Stimulated activated naive CD8-positive, alpha-beta T cell treated with anti-CD3 and anti-CD28 coated beads, Interleukin-15, amount 100 ng/mL, for 72 hours (primary cell): ENCODE results near the gene TWNK.
A peak's percentile ranks its signal among the peaks of the same experiment; 100 is the strongest.

Experiments
- ATAC-seq: fragments of 150-1000 bp; cut with Tn5 transposase; 2 replicates; pipeline ENCODE4 v1.10.0; 2021; ENCODE audit warnings: mild to moderate bottlenecking, moderate library complexity
- DNase-seq, 2 donors: peaks; one replicate each; pipeline ENCODE4 v3.0.0; 2021 to 2022
- H3K27ac Mint-ChIP-seq, 2 donors: one replicate each; pipeline ENCODE4 v1.8.0; 2022; ENCODE audit warnings: mild to moderate bottlenecking in 2 of 2, mixed read lengths in 2 of 2, moderate library complexity in 2 of 2
- H3K27me3 Mint-ChIP-seq: one replicate; pipeline ENCODE4 v1.8.0; 2022; ENCODE audit warnings: mixed read lengths
- H3K4me1 Mint-ChIP-seq: one replicate; pipeline ENCODE4 v1.8.0; 2022; ENCODE audit warnings: mild to moderate bottlenecking, mixed read lengths
- H3K4me3 Mint-ChIP-seq, 2 donors: one replicate each; pipeline ENCODE4 v1.8.0; 2022; ENCODE audit warnings: mild to moderate bottlenecking in 2 of 2, mixed read lengths in 2 of 2, moderate library complexity in 1 of 2
- H3K9me3 Mint-ChIP-seq, 2 donors: one replicate each; pipeline ENCODE4 v1.8.0; 2022; ENCODE audit warnings: mixed read lengths in 2 of 2

TWNK gene

DNA sequence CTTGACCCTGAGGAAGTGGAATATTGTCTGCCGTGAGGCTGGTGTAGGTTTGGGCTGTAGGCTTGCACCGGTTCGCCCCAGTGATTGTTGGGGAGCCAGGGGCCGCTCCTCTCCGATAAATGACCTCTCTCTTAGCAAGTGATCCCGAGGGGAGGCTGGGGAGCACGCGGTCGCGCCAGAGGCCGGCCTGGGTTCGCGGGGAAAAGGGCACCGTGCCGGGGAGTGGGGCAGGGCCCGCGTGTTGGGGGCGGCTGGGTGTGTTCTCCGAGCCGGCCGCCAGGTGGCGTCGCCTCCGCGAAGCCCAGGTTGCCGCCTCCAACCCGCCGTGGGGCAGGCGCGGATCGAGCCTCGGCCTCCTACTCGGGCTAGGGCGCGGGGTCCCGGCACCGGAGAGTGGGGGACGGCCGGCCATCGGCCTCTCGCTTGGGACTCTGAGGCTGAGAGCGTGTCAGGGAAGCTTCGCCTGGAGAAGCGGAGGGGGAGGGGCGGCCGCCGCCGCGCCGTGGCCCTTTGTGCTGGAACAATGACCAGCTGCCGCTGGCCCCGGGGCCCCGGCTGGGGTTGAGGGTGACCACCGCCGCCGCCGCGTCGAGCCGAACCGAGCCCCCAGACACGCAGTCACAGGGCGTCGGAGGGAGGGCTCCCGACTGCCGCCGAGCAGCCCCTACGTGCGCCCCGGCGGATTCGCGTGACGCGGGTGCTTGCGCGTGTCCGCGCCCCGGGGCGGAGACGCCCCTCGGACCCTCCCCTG, 11.8 kb downstream of the TWNK start:
- Mint-ChIP-seq H3K9me3 (no peaks in the 10 kb centered on the region), H3K27me3 (no peaks in the 10 kb centered on the region), H3K4me1 (peaks cover 37% of the 10 kb centered on the region), H3K27ac (peak overlapping the region in 1 of 2 donors; percentile 86), H3K4me3 (peak overlapping the region; percentile 78 to 92)
- peak; percentile 73 for ATAC-seq
- peak; percentile 82 to 83 for DNase-seq

DNA sequence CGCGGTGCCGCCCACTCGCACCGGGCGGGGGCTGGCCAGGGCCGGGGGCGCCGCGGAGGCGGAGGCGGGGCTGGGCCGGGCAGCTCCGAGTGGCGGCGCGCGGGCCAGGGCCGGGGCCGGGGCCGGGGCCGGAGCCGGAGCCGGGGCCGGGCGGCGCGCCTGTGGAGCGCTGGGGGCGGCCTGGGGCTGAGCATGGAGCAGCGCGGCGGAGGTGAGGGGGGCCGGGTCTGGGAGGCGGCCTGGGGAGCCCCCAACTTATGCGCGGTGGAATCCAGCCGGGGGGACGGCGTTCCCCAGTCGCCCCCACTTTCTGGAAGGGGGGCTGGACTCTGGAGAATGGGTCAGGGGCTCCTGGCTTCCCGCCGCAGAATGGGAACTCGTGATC, 12.4 kb downstream of the TWNK start, which contains the start of gene LZTS2:
Gene LZTS2, plus strand, starts transcription at position 67 of the 385 bp plus-strand sequence. CDS start 2,731 bp downstream, outside the sequence.
- Mint-ChIP-seq H3K27me3 (no peaks in the 10 kb centered on the region), H3K4me3 (peak within 1 kb of the TSS; percentile 78 to 92), H3K27ac (peak within 1 kb of the TSS; percentile 4 to 86), H3K4me1 (peaks cover 37% of the 10 kb centered on the region), H3K9me3 (no peaks in the 10 kb centered on the region)
- DNase-seq = no peak
- peak; percentile 7 for ATAC-seq

DNA sequence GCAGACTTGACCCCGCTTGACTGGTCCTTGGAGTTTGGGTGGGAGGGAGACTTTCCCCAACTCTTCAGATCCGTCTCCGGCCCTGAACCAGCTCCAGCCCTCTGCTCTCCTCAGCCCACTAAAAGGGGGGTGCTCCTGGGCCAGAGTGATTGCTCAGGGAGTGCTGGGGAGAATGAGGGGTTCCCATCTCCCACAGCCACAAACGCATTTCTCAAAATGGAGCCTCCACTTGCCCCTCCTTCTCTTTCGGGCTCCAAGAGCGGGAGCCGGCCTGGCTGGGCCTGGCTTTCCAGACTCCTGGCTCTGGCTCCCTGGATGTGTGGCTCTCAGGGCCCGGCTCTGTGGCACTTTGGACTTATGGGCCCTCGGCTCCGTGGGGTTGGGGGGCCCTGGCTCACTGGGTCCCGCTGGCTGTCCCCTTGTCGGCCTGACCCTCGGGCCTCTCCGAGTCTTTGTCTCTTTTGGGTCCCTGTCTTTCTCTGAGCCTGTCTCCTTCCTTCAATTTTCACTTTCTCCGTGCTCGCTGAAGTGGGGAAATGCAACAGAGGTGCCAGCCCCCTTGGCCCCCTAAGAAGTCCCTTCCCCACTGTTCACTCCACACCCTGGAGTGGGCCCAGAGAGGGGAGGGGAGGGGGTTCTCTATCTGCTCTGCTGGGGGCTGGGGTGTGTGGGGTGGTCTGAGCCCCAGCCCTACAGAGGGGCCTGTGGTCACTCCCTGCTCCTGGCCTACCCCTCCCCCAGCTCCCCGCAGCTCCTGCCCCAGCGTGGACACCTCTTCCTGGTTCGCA, 13.0 kb downstream of the TWNK start:
- H3K4me3 Mint-ChIP-seq = peak overlapping the region; percentile 66 to 77
- no peak for DNase-seq
- peaks cover 37% of the 10 kb centered on the region for H3K4me1 Mint-ChIP-seq
- no peaks in the 10 kb centered on the region for H3K27me3 Mint-ChIP-seq
- no peaks in the 10 kb centered on the region for H3K9me3 Mint-ChIP-seq
- ATAC-seq = no peak
- H3K27ac Mint-ChIP-seq = peak overlapping the region; percentile 23 to 25

DNA sequence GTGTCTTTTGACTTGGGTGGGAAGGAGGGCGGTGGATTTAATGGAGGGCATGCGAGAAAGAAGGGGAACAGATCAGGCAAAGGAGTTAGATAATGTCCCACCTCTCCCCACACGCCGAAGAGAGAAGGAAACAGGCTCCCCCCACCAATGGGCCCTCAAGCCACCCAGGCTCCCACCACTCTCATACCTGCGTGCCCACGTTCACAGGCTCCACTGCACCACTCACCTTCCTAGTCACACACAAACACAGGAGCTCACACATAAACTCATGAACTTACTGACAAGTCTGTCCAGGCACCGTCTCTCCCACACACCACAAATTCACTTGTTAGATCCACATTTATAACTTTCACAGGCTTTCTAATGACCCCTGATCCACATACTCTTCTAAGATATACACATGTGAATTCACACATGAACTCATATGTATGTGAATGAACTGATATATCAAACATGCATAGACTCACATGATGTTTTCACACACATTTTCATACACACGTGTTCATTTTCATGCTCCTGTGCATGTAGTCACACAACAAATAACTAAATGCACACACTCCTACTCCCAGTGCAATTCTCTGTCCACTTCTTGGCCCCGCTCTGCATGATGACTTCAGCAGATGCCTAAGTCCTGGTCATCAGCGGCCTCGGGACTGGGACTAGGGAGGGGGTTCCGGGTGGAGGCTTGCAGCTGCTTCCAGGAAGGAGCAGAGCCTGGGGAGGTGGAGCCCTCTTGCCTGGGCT, 13.7 kb downstream of the TWNK start:
- Mint-ChIP-seq H3K27ac (peak overlapping the region; percentile 20 to 23), H3K27me3 (no peaks in the 10 kb centered on the region), H3K4me1 (peaks cover 34% of the 10 kb centered on the region), H3K4me3 (peak overlapping the region; percentile 47 to 66), H3K9me3 (no peaks in the 10 kb centered on the region)
- DNase-seq = no peak
- ATAC-seq = no peak

DNA sequence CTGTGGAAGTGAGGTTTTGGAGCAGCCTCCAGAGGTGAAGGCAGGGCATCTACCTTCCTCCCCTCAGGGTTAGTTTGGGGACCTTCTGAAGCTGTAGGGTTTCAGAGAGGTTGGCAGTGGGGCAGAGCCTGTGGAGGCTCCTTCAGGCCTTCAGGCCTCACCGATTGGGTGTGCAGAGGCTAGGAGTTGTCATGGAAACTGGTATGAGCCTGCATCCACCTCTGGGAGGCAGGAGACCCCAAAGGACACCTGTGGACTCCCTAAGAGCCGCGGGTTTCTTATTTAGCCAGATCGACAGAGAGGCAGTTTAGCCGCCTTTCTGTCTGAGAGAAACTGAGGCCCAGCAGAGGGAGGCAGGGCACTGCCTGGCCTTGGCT, 14.3 kb downstream of the TWNK start:
- no peak overlapping the region for H3K4me3 Mint-ChIP-seq
- DNase-seq (no peak), ATAC-seq (no peak)
- H3K27ac Mint-ChIP-seq = no peak overlapping the region
- no peaks in the 10 kb centered on the region for H3K9me3 Mint-ChIP-seq
- no peaks in the 10 kb centered on the region for H3K27me3 Mint-ChIP-seq
- H3K4me1 Mint-ChIP-seq = peaks cover 28% of the 10 kb centered on the region

DNA sequence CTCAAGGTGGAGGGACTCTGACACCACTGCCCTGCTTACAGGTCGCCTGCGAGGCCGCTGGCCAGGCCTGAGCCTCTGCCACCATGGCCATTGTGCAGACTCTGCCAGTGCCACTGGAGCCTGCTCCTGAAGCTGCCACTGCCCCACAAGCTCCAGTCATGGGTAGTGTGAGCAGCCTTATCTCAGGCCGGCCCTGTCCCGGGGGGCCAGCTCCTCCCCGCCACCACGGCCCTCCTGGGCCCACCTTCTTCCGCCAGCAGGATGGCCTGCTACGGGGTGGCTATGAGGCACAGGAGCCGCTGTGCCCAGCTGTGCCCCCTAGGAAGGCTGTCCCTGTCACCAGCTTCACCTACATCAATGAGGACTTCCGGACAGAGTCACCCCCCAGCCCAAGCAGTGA, 15.1 kb downstream of the TWNK start:
- no peaks in the 10 kb centered on the region for H3K9me3 Mint-ChIP-seq
- no peaks in the 10 kb centered on the region for H3K27me3 Mint-ChIP-seq
- H3K4me3 Mint-ChIP-seq = no peak overlapping the region
- DNase-seq (no peak), ATAC-seq (no peak)
- H3K27ac Mint-ChIP-seq = no peak overlapping the region
- H3K4me1 Mint-ChIP-seq = peaks cover 27% of the 10 kb centered on the region

DNA sequence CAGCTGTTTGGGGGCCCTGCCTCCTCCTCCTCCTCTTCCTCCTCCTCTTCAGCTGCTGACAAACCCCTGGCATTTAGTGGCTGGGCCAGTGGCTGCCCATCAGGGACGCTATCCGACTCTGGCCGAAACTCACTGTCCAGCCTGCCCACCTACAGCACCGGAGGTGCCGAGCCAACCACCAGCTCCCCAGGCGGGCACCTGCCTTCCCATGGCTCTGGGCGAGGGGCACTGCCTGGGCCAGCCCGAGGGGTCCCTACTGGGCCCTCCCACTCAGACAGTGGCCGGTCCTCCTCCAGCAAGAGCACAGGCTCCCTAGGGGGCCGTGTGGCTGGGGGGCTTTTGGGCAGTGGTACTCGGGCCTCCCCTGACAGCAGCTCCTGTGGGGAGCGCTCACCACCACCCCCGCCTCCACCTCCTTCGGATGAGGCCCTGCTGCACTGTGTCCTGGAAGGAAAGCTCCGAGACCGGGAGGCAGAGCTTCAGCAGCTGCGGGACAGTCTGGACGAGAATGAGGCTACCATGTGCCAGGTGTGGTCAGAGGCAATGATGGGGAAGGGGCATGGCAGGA, 16.4 kb downstream of the TWNK start:
- ATAC-seq (no peak), DNase-seq (no peak)
- H3K27ac Mint-ChIP-seq = no peak overlapping the region
- no peaks in the 10 kb centered on the region for H3K27me3 Mint-ChIP-seq
- H3K4me1 Mint-ChIP-seq = peaks cover 17% of the 10 kb centered on the region
- H3K4me3 Mint-ChIP-seq = no peak overlapping the region
- H3K9me3 Mint-ChIP-seq = no peaks in the 10 kb centered on the region

DNA sequence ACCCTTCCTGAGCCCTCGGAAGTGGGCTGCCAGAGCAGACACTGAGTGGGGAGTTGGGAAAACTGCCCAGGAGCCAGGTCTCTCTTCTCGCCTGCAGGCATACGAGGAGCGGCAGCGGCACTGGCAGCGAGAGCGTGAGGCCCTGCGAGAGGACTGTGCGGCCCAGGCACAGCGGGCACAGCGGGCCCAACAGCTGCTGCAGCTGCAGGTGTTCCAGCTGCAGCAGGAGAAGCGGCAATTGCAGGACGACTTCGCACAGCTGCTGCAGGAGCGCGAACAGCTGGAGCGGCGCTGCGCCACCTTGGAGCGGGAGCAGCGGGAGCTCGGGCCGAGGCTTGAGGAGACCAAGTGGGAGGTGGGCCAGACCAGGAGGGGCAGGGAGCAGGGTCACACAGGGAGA, 18.0 kb downstream of the TWNK start:
- H3K27me3 Mint-ChIP-seq = no peaks in the 10 kb centered on the region
- DNase-seq (no peak), ATAC-seq (no peak)
- H3K9me3 Mint-ChIP-seq = no peaks in the 10 kb centered on the region
- H3K4me1 Mint-ChIP-seq = peaks cover 10% of the 10 kb centered on the region
- H3K27ac Mint-ChIP-seq = peak overlapping the region; percentile 48 to 65
- H3K4me3 Mint-ChIP-seq = no peak overlapping the region

DNA sequence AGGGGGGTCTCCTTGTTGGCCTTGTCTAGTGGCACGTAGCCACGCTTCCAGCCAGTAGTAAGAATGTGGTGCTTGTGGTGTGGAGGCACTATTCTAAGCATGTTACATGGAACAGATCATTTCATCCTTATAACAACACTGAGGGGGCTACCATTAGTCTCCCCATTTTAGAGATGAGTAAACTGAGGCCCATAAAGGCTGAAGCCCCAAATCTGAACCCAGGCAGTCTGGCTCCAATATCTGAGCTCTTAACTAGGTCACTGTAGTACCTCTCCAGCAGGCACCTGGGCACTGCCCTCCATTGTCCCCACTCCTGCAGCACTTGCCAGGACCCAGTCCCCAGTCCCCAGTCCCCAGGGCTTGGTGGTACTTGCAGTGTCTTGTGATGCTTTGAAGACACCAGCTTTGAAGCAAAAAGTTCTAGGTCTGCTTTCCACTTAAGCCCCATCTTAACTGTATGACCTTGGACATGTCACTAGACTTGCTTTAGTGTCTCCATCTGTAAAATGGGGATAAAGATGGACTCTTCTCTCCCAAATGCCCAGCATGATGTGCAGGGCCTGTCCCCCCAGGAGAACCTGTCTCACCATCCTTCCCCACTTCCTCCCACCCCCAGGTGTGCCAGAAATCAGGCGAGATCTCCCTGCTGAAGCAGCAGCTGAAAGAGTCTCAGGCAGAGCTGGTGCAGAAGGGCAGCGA, 18.7 kb downstream of the TWNK start:
- H3K9me3 Mint-ChIP-seq = no peaks in the 10 kb centered on the region
- H3K27me3 Mint-ChIP-seq = no peaks in the 10 kb centered on the region
- DNase-seq = no peak
- H3K4me3 Mint-ChIP-seq = no peak overlapping the region
- peak overlapping the region in 1 of 2 donors; percentile 50 for H3K27ac Mint-ChIP-seq
- peaks cover 4% of the 10 kb centered on the region for H3K4me1 Mint-ChIP-seq
- no peak for ATAC-seq

DNA sequence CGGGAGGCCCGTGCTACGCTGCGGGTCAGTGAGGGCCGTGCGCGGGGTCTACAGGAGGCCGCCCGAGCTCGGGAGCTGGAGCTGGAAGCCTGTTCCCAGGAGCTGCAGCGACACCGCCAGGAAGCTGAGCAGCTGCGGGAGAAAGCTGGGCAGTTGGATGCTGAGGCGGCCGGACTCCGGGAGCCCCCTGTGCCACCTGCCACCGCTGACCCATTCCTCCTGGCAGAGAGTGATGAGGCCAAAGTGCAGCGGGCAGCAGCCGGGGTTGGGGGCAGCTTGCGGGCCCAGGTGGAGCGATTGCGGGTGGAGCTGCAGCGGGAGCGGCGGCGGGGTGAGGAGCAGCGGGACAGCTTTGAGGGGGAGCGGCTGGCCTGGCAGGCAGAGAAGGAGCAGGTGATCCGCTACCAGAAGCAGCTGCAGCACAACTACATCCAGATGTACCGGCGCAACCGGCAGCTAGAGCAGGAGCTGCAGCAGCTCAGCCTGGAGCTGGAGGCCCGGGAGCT, 19.3 kb downstream of the TWNK start:
- DNase-seq (no peak), ATAC-seq (no peak)

DNA sequence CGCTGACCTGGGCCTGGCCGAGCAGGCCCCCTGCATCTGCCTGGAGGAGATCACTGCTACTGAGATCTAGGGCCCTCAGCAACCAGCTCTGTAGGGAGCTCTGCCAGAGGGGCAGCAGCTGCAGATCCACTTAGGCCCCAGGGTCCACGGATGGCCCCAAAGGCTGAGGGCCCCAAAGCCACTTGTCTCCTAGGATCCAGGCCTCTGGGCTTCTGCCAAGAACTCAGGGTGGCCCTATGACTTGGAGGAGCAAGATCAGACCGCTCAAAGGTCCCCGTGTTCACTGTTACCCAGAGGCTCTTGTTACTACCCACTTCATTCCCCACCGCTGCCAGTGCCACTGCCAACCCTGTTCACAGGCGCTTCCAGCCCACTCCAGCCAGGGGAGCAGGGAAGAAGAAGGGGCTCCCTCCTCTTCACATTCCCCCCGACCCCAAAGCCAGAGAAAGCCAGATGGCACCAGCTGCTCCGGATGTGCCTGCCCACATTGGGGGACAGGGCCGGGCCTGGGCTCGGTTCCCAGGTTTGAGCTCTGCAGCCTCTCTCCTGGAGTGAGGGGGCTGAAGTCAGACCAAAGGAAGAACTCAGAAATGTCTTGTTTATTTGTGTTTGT, 19.9 kb downstream of the TWNK start:
- H3K27me3 Mint-ChIP-seq = no peaks in the 10 kb centered on the region
- no peak for ATAC-seq
- no peak for DNase-seq
- H3K9me3 Mint-ChIP-seq = no peaks in the 10 kb centered on the region
- no peak overlapping the region for H3K4me3 Mint-ChIP-seq
- H3K27ac Mint-ChIP-seq = no peak overlapping the region
- no peaks in the 10 kb centered on the region for H3K4me1 Mint-ChIP-seq

More for the DNA sequence above, 19.3 kb downstream of the TWNK start:
- Mint-ChIP-seq H3K27ac (no peak overlapping the region), H3K4me1 (no peaks in the 10 kb centered on the region), H3K27me3 (no peaks in the 10 kb centered on the region), H3K4me3 (no peak overlapping the region), H3K9me3 (no peaks in the 10 kb centered on the region)

DNA sequence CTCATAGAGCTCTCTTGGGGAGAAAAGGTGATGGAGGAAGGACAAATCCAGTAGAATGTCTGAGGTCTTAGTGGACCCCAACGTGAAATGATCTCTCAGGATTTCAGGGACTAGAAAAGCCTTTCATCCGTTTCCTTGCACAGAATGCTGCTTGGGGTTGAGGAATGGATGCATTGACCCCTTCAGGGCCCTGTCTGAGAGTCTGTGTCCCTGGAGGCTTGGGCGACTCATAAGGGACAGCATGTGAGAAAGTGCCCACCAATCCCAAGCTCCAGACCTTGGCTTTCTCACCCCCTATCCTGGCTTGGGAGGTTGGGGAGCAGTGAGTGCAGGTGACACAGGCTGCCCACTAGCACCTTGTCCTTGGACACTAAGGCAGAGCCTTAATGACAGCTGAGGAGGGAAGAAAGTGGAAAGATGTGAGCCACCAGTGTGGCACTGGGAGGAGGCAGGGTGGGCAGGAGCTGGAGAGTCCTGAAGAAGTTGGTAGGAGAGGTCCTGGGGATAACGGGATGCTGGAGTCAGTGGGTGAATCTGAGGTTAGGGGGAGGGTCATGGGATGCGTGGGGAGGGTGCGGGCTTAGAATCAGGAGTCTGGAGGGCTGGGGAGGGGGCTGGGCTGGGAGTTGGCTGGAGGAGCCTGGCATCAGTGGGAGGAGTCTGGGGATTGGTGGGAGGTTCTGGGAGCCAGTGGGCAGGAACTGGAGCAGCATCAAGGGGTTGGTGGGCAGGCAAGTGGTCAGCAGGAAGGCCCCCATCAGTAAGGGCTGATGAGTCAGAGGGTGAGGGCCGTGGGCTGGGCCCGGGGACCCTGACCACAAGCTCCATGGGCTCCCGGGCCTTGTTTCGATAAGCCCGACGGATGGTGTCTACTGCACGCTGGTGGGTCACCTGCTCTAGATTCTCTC, 20.8 kb downstream of the TWNK start:
- DNase-seq = no peak
- H3K4me3 Mint-ChIP-seq = no peak overlapping the region
- no peak for ATAC-seq
- H3K9me3 Mint-ChIP-seq = no peaks in the 10 kb centered on the region
- H3K27me3 Mint-ChIP-seq = peaks cover 3% of the 10 kb centered on the region
- H3K27ac Mint-ChIP-seq = peak overlapping the region in 1 of 2 donors; percentile 27
- peaks cover 7% of the 10 kb centered on the region for H3K4me1 Mint-ChIP-seq

DNA sequence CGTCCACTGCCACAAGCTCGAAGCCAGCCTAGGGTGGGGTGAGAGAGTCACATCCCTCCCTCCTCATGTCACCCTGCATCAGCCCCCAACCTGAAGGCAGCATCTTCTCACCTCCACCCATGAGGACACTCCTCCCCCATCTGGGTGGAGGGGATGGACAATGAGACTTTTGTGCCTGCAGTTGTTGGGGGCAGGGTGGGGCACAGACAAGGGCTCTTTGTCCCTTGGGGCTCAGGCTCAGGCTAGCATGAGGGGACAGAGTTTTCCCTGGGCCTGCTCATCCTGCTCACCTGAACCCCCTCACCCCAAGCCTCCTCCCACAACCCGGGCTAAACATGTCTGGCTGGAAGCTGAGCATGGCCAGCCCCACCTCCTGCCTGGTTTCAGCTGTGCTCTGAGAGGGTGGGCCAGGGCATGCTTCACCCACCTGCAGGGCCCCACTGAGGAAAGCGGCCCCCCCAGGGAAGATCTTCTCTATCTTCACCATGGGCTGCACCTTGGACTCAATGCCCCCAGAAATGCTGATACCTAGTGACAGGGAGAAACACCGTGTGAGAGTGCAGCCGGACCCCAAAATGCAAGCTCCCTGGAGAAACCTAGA, 21.6 kb downstream of the TWNK start:
- no peak overlapping the region for H3K4me3 Mint-ChIP-seq
- peak overlapping the region in 1 of 2 donors; percentile 19 for H3K27ac Mint-ChIP-seq
- ATAC-seq = no peak
- H3K27me3 Mint-ChIP-seq = peaks cover 8% of the 10 kb centered on the region
- no peak for DNase-seq
- peaks cover 12% of the 10 kb centered on the region for H3K4me1 Mint-ChIP-seq
- H3K9me3 Mint-ChIP-seq = no peaks in the 10 kb centered on the region
